Measurements from ENCODE around the gene CARD8.

CARD8 gene

GRCh38 chr19:48258350-48258749, 2.6 kb upstream of the CARD8 start:
- TF ChIP-seq CTCF (IDR thresholded peaks at IDR 0.05; ENCODE audit: low read depth, low read length): no peak

GRCh38 chr19:48254529-48254970, 1.2 kb downstream of the CARD8 start:
- no peak for DNase-seq (ENCODE audit: extremely low read depth, low read depth)
- no peak for TF ChIP-seq CTCF (IDR thresholded peaks at IDR 0.05; ENCODE audit: low read depth, low read length)

More at GRCh38 chr19:48258350-48258749, 2.6 kb upstream of the CARD8 start:
- no peak for DNase-seq (ENCODE audit: extremely low read depth, low read depth)

GRCh38 chr19:48253999-48254398, 1.7 kb downstream of the CARD8 start:
- DNase-seq (ENCODE audit: extremely low read depth, low read depth): no peak
- TF ChIP-seq CTCF (IDR thresholded peaks at IDR 0.05; ENCODE audit: low read depth, low read length): no peak

- DNase-seq (ENCODE audit: extremely low read depth, low read depth): no peak
Observed at GRCh38 chr19:48252609-48253008, 3.1 kb downstream of the CARD8 start.

GRCh38 chr19:48250290-48251025, 5.3 kb downstream of the CARD8 start:
- no peak for TF ChIP-seq CTCF (IDR thresholded peaks at IDR 0.05; ENCODE audit: low read depth, low read length)
- no peak for DNase-seq (ENCODE audit: extremely low read depth, low read depth)

More at GRCh38 chr19:48252609-48253008, 3.1 kb downstream of the CARD8 start:
- no peak for TF ChIP-seq CTCF (IDR thresholded peaks at IDR 0.05; ENCODE audit: low read depth, low read length)

- TF ChIP-seq CTCF (IDR thresholded peaks at IDR 0.05; ENCODE audit: low read depth, low read length): no peak
- no peak for DNase-seq (ENCODE audit: extremely low read depth, low read depth)
Observed at GRCh38 chr19:48249502-48250014, 6.2 kb downstream of the CARD8 start.

- no peak for DNase-seq (ENCODE audit: extremely low read depth, low read depth)
- no peak for TF ChIP-seq CTCF (IDR thresholded peaks at IDR 0.05; ENCODE audit: low read depth, low read length)
Observed at GRCh38 chr19:48248081-48248833, 7.5 kb downstream of the CARD8 start.

All from AG09319 (cell line).